ENCODE data around the gene DEF6.
"Not testable (repeated sequence)": the region's sequence is repeated elsewhere in the genome, so short reads cannot be mapped to it uniquely, and the experiment has no call there.

The DEF6 gene

DNA sequence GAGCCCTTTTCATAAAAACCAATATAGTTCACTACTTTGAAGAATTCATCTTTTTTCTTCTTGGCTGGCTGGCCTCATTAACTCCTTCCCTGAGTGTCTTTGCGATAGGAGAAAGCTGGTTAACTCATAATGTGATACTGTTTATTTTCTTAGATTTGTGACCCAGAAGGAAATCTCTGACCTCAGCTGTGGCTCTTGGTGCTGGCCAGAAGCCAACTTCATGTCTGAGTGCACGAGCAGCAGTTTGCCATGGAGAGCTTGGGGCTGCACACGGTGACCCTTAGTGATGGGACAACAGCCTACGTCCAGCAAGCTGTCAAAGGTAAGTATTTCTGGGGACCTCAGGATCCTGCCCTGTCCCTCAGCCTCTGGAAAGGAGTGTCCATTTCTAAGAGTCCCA is 16.7 kb upstream of the DEF6 start:
- no peak for DNase-seq (ENCODE audit: low spot score)

GRCh38 chr6:35282472-35282871 is 15.1 kb upstream of the DEF6 start:
- no peak for DNase-seq (ENCODE audit: low spot score)

DNA sequence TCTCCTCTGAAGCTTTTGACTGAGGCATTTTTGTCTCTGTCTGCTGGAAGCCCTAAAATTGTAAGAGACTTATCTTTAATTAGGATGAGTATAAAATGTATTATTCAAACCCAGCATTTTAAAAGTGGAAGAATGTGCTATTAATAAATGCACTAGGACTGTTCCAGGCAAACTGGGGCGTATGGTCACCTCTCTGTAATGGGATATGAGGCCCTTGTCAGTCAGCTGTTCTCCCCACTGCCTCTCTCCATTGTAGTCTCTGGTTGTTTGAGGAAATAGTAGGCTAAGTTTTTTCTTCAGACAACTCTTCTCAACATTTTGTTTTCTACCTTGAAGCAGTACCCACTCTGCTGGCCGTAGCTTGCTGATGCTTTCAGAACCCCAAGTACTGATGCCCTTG is 14.3 kb upstream of the DEF6 start:
- DNase-seq (ENCODE audit: low spot score): no peak

GRCh38 chr6:35287671-35288396 is 9.8 kb upstream of the DEF6 start:
- DNase-seq (ENCODE audit: low spot score): no peak

- DNase-seq (ENCODE audit: low spot score): no peak
These were observed 8.8 kb upstream of the DEF6 start for GRCh38 chr6:35288834-35289233.

- no peak for DNase-seq (ENCODE audit: low spot score)
These were observed 6.1 kb upstream of the DEF6 start for GRCh38 chr6:35291491-35291890.

- DNase-seq (ENCODE audit: low spot score): no peak
These were observed 5.1 kb upstream of the DEF6 start for GRCh38 chr6:35292494-35292893.

DNA sequence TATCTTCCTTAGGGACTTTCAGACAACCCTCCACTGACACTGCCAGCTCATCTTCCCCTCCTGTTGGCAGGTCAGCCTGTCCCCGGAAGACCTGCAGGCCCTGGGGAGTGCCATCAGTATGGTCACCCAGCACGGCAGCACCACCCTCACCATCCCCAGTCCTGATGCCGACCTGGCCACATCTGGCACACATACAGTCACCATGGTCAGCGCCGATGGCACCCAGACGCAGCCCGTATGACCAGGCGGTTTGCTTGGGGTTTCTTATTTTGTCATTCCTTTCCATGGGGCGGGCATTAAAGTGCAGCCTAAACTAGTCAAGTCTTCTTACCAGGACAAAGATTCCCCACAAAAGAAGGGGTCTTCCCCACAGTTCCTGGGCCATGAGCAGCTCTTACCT is 3.9 kb upstream of the DEF6 start:
- no peak for DNase-seq (ENCODE audit: low spot score)

- DNase-seq (ENCODE audit: low spot score): peak; percentile 48
These were observed 3.2 kb upstream of the DEF6 start for GRCh38 chr6:35294308-35294945.

GRCh38 chr6:35295036-35295435 is 2.6 kb upstream of the DEF6 start:
- no peak for DNase-seq (ENCODE audit: low spot score)

DNA sequence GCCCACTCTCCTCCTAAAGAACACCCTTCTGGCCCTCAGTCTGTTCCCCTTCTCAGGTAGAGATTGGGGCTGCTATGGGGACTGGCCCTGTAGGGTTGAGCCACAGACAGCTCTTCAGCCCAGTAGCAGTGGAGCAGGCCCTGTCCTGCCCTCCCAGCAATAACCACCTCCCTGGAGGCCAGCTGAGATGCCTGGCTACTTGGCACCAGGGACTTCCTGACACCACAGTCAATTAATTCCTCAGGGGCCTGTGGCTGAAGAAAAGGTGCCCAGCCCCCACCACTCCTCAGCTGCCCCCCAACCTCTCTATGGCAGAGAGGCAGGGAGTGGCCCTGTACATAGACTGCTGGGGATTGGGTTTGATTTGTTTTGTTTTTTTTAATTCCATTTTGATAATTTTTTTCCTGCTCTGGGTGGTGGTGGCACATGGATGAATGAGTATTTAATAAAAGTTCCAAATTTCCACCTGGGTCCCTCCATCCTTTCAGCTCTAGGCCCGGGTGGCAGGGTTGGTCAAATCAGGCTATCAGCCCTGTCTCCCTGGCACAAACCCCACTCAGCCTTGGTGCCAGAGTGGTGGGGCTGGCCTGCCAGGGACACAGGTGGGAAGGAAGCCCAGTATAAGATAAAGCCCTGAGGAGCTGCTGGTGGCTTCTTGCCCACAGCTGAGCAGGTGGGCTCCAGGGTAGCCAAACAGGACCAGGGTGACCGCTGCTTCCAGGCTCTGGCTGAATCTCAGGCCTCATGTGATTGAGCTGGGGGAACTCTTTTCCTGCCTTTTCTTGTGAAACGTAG is 1.9 kb upstream of the DEF6 start:
- no peak for DNase-seq (ENCODE audit: low spot score)

DNA sequence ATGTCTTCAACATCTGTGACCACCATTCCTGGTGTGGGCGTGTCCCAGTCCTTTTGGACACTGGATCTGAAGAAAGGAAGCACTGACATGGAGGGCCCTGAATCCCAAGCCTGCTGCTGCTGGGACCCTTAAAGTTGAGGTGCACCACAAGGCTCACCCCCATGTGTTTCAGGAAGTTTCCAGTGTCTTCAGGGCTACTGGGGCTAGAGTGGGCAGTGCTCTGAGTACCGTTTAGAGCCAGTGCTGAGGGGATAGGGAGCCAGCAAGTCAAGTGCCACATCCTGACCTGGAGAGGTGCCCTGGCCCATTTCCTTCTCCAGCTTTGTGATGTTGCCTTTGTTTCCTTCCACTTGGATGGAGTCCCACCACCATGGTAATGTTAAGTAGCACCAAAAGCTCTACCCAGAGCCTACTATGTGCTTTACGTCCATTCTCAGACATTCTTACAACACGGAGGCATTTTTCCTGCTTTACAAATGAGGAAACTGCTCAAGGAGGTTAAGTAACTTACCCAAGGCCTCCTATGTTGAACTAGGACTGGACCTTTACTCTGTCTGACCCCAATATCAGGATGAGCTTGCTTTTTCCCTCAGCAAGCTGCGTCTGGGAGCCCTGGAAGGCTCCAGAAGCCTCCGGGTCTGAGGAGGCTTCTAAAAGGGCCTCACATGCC is 552 bp upstream of the DEF6 start:
- DNase-seq (ENCODE audit: low spot score): no peak

GRCh38 chr6:35298625-35299140 is 1.1 kb downstream of the DEF6 start:
- no peak for DNase-seq (ENCODE audit: low spot score)

DNA sequence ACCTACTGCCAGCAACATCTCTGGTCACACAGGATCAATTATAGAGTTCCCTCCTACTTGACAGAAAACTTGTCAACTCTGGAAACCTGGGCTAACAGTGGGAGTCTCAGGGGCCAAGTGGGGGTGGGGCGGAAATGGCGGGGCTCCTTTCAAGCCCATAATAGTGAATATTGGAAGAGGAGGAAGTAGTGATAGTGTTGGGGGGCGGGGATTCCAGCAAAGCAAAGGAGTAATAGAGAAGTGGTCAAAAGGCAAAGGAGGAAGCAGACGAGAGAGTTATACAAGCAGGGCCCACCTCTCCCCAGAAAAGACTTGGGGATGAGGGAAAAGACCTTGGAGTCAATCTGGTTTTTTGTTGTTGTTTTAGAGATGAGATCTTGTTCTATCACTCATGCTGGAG is 2.1 kb downstream of the DEF6 start:
- no peak for DNase-seq (ENCODE audit: low spot score)

- no peak for DNase-seq (ENCODE audit: low spot score)
These were observed 3.2 kb downstream of the DEF6 start for GRCh38 chr6:35300848-35301247.

DNA sequence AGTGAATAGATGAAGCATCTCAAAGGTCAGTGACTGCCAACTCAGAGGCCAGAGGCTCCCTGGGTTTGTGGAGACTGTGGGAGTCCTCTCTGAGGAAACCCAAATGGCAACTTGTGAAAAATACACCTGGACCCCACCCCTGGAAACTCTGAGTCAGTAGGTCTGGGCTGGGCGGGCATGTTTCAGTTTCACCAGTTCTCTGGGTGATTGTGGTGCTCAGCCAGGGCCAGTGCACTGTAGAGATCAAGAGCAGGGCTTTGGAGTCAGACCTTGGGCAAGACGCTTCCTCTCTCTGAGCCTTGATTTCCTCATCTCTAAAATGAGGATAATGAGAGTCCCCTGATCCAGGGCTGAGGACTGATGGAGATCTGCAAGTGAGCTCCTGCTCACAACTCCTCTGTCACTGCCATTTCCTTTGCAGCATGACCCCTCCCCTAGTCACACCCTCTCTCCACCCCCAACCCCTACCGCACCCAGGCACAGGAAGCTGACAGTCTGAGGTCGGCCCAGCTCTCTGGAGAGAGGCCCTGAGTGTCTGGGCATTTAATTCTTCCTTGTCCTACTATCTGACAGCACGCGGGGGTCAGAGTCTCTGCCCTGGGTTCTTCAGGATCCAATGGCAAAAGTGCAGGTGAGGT is 5.1 kb downstream of the DEF6 start:
- peak; percentile 51 for DNase-seq (ENCODE audit: low spot score)

GRCh38 chr6:35304299-35304698 is 6.7 kb downstream of the DEF6 start:
- no peak for DNase-seq (ENCODE audit: low spot score)

DNA sequence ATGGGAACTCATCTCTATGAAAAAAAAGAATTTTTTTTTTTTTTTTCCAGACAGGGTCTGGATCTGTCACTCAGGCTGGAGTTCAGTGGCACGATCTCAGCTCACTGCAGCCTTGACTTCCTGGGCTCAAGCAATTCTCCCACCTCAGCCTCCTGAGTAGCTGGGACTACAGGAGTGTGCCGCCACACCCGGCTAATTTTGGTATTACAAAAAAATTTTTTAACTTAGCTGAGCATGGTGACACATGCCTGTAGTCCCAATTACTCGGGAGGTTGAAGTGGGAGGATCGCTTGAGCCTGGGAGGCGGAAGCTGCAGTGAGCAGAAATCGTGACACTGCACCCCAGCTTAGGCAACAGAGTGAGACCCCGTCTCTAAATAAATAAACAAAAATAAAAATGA is 7.5 kb downstream of the DEF6 start:
- no peak for DNase-seq (ENCODE audit: low spot score)

GRCh38 chr6:35307138-35307537 is 9.5 kb downstream of the DEF6 start:
- DNase-seq (ENCODE audit: low spot score): not testable (repeated sequence)

- DNase-seq (ENCODE audit: low spot score): not testable (repeated sequence)
These were observed 10.9 kb downstream of the DEF6 start for GRCh38 chr6:35308543-35308942.

- DNase-seq (ENCODE audit: low spot score): no peak
These were observed 12.1 kb downstream of the DEF6 start for GRCh38 chr6:35309611-35310264.

Data from kidney capillary endothelial cell (primary cell).